GM23338 (cell line): ENCODE measurements around the gene NHSL1.

Experiments used
- CTCF ChIP-seq, 2 experiments: fragments of 200-600 bp in 1 of 2; sonication (generic) in 1 of 2; conservative IDR thresholded peaks; 2 replicates each; pipeline versions ENCODE4 v1.5.1 to v1.6.1; 2016 to 2017; ENCODE audit warnings: antibody characterized with exemption in 2 of 2, low read depth in 2 of 2, mild to moderate bottlenecking in 2 of 2, moderate library complexity in 1 of 2
- ETS1 ChIP-seq: IDR thresholded peaks from 2 replicates; pipeline ENCODE4 v1.6.1; 2016; ENCODE audit warnings: antibody characterized with exemption
- EZH2 ChIP-seq: fragments of 200-600 bp; sonication (generic); IDR thresholded peaks from one replicate; pipeline ENCODE4 v1.8.0; 2017; ENCODE audit warnings: antibody characterized with exemption, mild to moderate bottlenecking, low read depth; ENCODE audit not compliant: unreplicated experiment
- NANOG ChIP-seq: IDR thresholded peaks from 2 replicates; pipeline ENCODE4 v1.6.1; 2016; ENCODE audit warnings: antibody characterized with exemption, borderline replicate concordance
- POLR2AphosphoS5 ChIP-seq: IDR thresholded peaks from 2 replicates; pipeline ENCODE4 v1.6.1; 2016; ENCODE audit warnings: antibody characterized with exemption, low read depth
- STAT1 ChIP-seq: IDR thresholded peaks from one replicate; pipeline ENCODE4 v1.6.1; 2016; ENCODE audit warnings: antibody characterized with exemption; ENCODE audit not compliant: unreplicated experiment
- ZNF331 ChIP-seq: fragments of 250-450 bp; sonication (Bioruptor Pico); IDR thresholded peaks from 2 replicates; pipeline ENCODE4 v1.5.0; 2020; ENCODE audit warnings: low read depth, mild to moderate bottlenecking, moderate library complexity

GRCh38 chr6:138509371-138509770 is 10.1 kb upstream of the NHSL1 start:
- peak; percentile 87 to 89 for TF ChIP-seq CTCF (conservative IDR thresholded peaks at IDR 0.05; ENCODE audit: low read depth in 2 of 2)
- no peak for TF ChIP-seq POLR2AphosphoS5
- no peak for TF ChIP-seq ETS1
- no peak for TF ChIP-seq ZNF331 (CRISPR knock-in tag)
- no peak for TF ChIP-seq EZH2
- no peak for TF ChIP-seq STAT1
- no peak for TF ChIP-seq NANOG
